SK-N-SH treated with all-trans-retinoic acid at 6 μM for 48 hours (cell line): ENCODE measurements around the gene DOK5.

Source experiments
- BACH2 ChIP-seq: fragments of 250-450 bp; sonication (Bioruptor Pico); IDR thresholded peaks from 2 replicates; pipeline ENCODE4 v1.9.0; 2021; ENCODE audit warnings: mild to moderate bottlenecking, borderline replicate concordance
- CSRNP3 ChIP-seq: fragments of 250-450 bp; sonication (Bioruptor Pico); IDR thresholded peaks from 2 replicates; pipeline ENCODE4 v1.5.1; 2021; ENCODE audit warnings: mild to moderate bottlenecking, moderate library complexity
- PATZ1 ChIP-seq: fragments of 250-450 bp; sonication (Bioruptor Pico); IDR thresholded peaks from 2 replicates; pipeline ENCODE4 v1.8.0; 2020; ENCODE audit warnings: mild to moderate bottlenecking, moderate library complexity, borderline replicate concordance
- RARB ChIP-seq: fragments of 250-450 bp; sonication (Bioruptor Pico); IDR thresholded peaks from 2 replicates; pipeline ENCODE4 v1.8.0; 2021; ENCODE audit warnings: mild to moderate bottlenecking, moderate library complexity
- SNAI2 ChIP-seq: fragments of 250-450 bp; sonication (Bioruptor Pico); IDR thresholded peaks from 2 replicates; pipeline ENCODE4 v1.5.0; 2020; ENCODE audit warnings: mild to moderate bottlenecking, moderate library complexity
- TOX ChIP-seq: fragments of 250-450 bp; sonication (Bioruptor Pico); IDR thresholded peaks from 2 replicates; pipeline ENCODE4 v1.8.0; 2021; ENCODE audit warnings: mild to moderate bottlenecking, moderate library complexity, borderline replicate concordance
- ZNF8 ChIP-seq: fragments of 450-650 bp; formaldehyde crosslinking; IDR thresholded peaks from 2 replicates; pipeline ENCODE4 v1.5.0; 2020; ENCODE audit warnings: mild to moderate bottlenecking, moderate library complexity
- TF ChIP-seq, protein P1 (sequence below): fragments of 250-450 bp; sonication (Bioruptor Pico); IDR thresholded peaks from 2 replicates; pipeline ENCODE4 v1.5.0; 2020; ENCODE audit warnings: mild to moderate bottlenecking, moderate library complexity

DNA sequence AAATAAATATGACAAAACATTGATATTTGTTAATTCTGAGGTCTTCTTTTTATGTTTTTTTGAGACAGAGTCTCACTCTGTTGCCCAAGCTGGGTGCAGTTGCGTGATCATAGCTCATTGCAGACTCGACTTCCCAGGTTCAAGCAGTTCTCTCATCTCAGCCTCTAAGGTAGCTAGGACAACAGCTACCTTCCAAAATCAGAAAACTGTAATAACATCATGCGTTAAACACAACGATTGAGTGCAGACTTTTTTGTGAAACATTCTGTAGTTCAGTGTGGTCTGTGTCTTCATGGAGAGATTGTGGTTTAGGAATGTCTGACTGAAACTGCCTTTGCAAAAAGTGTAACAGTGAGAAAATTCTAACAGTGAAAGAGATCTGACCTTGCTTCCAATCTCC lies 16.1 kb upstream of the DOK5 start:
- TF ChIP-seq ZNF8 (CRISPR knock-in tag) (no peak), SNAI2 (CRISPR knock-in tag) (no peak), BACH2 (CRISPR knock-in tag) (no peak), RARB (CRISPR knock-in tag) (no peak), TOX (no peak), PATZ1 (CRISPR knock-in tag) (no peak), CSRNP3 (CRISPR knock-in tag) (no peak)
- TF ChIP-seq, protein P1, sequence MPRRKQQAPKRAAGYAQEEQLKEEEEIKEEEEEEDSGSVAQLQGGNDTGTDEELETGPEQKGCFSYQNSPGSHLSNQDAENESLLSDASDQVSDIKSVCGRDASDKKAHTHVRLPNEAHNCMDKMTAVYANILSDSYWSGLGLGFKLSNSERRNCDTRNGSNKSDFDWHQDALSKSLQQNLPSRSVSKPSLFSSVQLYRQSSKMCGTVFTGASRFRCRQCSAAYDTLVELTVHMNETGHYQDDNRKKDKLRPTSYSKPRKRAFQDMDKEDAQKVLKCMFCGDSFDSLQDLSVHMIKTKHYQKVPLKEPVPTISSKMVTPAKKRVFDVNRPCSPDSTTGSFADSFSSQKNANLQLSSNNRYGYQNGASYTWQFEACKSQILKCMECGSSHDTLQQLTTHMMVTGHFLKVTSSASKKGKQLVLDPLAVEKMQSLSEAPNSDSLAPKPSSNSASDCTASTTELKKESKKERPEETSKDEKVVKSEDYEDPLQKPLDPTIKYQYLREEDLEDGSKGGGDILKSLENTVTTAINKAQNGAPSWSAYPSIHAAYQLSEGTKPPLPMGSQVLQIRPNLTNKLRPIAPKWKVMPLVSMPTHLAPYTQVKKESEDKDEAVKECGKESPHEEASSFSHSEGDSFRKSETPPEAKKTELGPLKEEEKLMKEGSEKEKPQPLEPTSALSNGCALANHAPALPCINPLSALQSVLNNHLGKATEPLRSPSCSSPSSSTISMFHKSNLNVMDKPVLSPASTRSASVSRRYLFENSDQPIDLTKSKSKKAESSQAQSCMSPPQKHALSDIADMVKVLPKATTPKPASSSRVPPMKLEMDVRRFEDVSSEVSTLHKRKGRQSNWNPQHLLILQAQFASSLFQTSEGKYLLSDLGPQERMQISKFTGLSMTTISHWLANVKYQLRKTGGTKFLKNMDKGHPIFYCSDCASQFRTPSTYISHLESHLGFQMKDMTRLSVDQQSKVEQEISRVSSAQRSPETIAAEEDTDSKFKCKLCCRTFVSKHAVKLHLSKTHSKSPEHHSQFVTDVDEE (CRISPR knock-in tag), result no peak
